Measurements from ENCODE around the gene NPC1L1.

The NPC1L1 gene

DNA sequence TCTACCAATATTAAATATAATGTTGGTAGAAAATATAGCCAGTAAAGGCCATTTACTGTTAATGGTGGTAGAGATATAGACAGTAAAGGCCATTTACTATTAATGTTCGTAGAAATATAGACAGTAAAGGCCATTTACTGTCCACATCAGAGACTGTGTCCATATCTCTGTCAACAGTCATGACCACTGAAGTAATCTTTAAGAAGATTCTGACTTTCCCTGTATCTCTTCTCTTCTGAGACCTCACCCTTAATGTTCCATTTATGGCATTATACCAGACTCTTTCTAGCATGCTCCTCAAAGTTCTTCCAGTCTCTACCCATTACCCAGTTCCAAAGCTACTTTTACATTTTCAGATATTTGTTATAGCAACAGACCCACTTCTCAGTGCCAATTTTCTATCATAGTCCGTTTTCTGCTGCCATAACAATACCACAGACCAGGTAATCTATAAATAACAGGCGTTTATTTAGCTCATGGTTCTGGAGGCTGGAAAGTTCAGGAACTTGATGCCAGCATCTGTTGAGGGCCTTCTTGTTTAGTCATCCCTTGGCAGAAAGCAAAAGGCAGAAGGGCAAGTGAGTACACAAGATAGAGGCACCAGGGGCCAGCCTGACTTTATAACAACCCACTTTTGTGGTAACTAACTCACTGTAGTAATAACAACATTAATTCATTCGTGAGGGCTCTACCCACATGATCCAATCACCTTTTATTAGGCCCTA, 42.7 kb downstream of the NPC1L1 start:
- no peak for DNase-seq (ENCODE audit: low read depth in 2 of 2)
- no peak for TF ChIP-seq CTCF (IDR thresholded peaks at IDR 0.05; ENCODE audit: low read depth, low read length)
- no peak overlapping the region for H3K4me3 ChIP-seq (replicated peaks in 1 of 2; ENCODE audit: low read depth in 2 of 2, low read length in 2 of 2)

DNA sequence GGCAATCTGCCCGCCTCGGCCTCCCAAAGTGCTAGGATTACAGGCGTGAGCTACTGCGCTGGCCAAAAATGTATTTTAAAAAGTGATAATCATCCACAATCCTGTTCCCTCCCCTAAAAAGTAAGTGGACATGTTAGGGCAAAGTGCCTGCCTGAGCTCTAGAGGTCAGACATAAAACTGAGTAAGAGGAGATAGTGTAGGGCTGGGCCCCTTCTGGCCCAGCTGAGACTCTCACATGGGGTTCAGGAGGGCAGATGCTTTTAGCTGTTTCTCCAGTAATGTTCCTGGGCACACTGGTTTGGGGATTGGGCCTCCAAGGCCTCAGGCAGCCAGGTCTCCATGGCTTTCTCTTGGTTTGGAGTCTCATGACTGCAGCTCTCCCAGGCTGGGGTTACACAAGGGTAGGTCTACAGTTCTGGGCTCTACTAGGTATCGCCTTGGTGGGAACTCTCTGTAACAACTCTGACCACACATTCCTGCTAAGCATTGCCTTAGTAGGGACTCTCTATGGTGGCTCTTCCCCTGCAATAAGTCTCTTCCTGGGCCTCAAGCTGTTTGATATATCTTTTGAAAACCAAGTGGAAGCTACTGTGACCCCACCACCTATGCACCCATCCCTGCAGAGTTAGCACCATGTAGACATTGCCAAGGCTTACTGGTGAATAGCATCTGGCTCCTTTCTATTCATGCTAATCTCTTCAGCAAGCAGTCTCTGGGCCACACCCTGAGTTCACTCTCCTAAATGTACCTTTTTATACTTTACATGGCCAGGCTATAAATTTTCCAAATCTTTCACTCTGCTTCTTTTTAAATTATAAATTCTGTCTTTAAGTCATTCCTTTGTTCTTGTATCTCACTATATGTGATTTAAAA, 43.7 kb downstream of the NPC1L1 start:
- no peak overlapping the region for H3K4me3 ChIP-seq (replicated peaks in 1 of 2; ENCODE audit: low read depth in 2 of 2, low read length in 2 of 2)
- no peak for TF ChIP-seq CTCF (IDR thresholded peaks at IDR 0.05; ENCODE audit: low read depth, low read length)
- no peak for DNase-seq (ENCODE audit: low read depth in 2 of 2)

DNA sequence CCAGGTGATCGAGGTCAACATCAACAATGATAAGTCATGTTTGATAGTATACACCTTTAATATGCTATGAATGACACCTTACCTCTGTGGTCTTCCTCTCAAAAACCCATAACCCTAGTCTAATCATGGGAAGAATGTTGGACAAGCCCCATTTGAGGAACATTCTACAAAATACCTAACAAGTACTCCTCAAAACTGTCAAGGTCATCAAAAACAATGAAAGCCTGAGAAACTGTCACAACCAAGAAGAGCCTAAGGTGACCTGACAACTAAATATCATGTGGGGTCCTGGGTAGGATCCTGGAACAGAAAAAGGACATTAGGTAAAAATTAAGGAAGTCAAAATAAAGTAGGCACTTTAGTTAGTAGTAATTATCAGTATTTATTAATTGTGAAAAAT, 44.7 kb downstream of the NPC1L1 start:
- no peak for TF ChIP-seq CTCF (IDR thresholded peaks at IDR 0.05; ENCODE audit: low read depth, low read length)
- H3K4me3 ChIP-seq (replicated peaks in 1 of 2; ENCODE audit: low read depth in 2 of 2, low read length in 2 of 2), result no peak overlapping the region
- no peak for DNase-seq (ENCODE audit: low read depth in 2 of 2)

DNA sequence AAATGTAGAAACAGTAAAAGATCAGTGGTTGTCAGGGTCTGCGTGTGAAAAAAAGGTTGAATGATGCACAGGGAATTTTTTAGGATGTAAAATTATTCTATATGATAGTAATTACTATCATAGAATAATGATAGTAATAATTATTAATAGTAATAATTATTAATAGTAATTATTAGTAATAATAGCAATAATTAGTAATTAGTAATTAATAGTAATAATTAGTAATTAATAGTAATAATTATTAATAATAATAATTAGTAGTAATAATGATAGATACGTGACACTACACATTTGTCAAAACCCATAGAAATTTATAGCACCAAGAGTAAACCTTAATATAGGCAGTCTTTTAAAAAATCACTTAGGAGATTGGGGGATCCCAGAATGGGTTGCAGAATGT, 46.2 kb downstream of the NPC1L1 start:
- no peak for TF ChIP-seq CTCF (IDR thresholded peaks at IDR 0.05; ENCODE audit: low read depth, low read length)
- H3K4me3 ChIP-seq (replicated peaks in 1 of 2; ENCODE audit: low read depth in 2 of 2, low read length in 2 of 2), result no peak overlapping the region
- DNase-seq (ENCODE audit: low read depth in 2 of 2), result no peak

GRCh38 chr7:44491229-44491628, 49.9 kb downstream of the NPC1L1 start:
- no peak for DNase-seq (ENCODE audit: low read depth in 2 of 2)
- H3K4me3 ChIP-seq (replicated peaks in 1 of 2; ENCODE audit: low read depth in 2 of 2, low read length in 2 of 2), result peak overlapping the region; percentile 79 to 83
- TF ChIP-seq CTCF (IDR thresholded peaks at IDR 0.05; ENCODE audit: low read depth, low read length), result no peak

- peak; percentile 85 to 89 for DNase-seq (ENCODE audit: low read depth in 2 of 2)
- peak; percentile 18 for TF ChIP-seq CTCF (IDR thresholded peaks at IDR 0.05; ENCODE audit: low read depth, low read length)
- H3K4me3 ChIP-seq (replicated peaks in 1 of 2; ENCODE audit: low read depth in 2 of 2, low read length in 2 of 2), result peak within 1 kb of the TSS; percentile 79 to 83
Observed at GRCh38 chr7:44490351-44491200, 50.6 kb downstream of the NPC1L1 start, which contains the start of gene NUDCD3. Gene NUDCD3, minus strand, starts transcription at chr7:44490658. Its CDS starts 58 bp downstream, at chr7:44490600.

Data from cardiac fibroblast (primary cell).